SK-N-SH treated with all-trans-retinoic acid at 6 μM for 48 hours (cell line): ENCODE data around the gene GNPDA1.

Experiments used
- BACH2 ChIP-seq: fragments of 250-450 bp; sonication (Bioruptor Pico); IDR thresholded peaks from 2 replicates; pipeline ENCODE4 v1.9.0; 2021; ENCODE audit warnings: mild to moderate bottlenecking, borderline replicate concordance
- CSDC2 ChIP-seq: fragments of 250-450 bp; sonication (Bioruptor Pico); IDR thresholded peaks from 2 replicates; pipeline ENCODE4 v1.5.0; 2020; ENCODE audit warnings: mild to moderate bottlenecking, moderate library complexity
- GLIS3 ChIP-seq: fragments of 250-450 bp; sonication (Bioruptor Pico); IDR thresholded peaks from 2 replicates; pipeline ENCODE4 v1.5.0; 2020; ENCODE audit warnings: mild to moderate bottlenecking, moderate library complexity
- OSR1 ChIP-seq: fragments of 250-450 bp; sonication (Bioruptor Pico); IDR thresholded peaks from 2 replicates; pipeline ENCODE4 v1.8.0; 2022; ENCODE audit warnings: moderate library complexity, mild to moderate bottlenecking, inconsistent platforms
- PATZ1 ChIP-seq: fragments of 250-450 bp; sonication (Bioruptor Pico); IDR thresholded peaks from 2 replicates; pipeline ENCODE4 v1.8.0; 2020; ENCODE audit warnings: mild to moderate bottlenecking, moderate library complexity, borderline replicate concordance
- PPARA ChIP-seq: fragments of 250-450 bp; sonication (Bioruptor Pico); IDR thresholded peaks from 2 replicates; pipeline ENCODE4 v1.5.0; 2020; ENCODE audit warnings: mild to moderate bottlenecking, borderline replicate concordance
- RARB ChIP-seq: fragments of 250-450 bp; sonication (Bioruptor Pico); IDR thresholded peaks from 2 replicates; pipeline ENCODE4 v1.8.0; 2021; ENCODE audit warnings: mild to moderate bottlenecking, moderate library complexity
- TCF4 ChIP-seq: fragments of 250-450 bp; sonication (Bioruptor Pico); IDR thresholded peaks from 2 replicates; pipeline ENCODE4 v1.8.0; 2021; ENCODE audit warnings: mild to moderate bottlenecking, moderate library complexity, borderline replicate concordance
- ZFP3 ChIP-seq: fragments of 250-450 bp; sonication (Bioruptor Pico); IDR thresholded peaks from 2 replicates; pipeline ENCODE4 v1.5.0; 2020; ENCODE audit warnings: mild to moderate bottlenecking, moderate library complexity
- ZFP30 ChIP-seq: fragments of 450-650 bp; formaldehyde crosslinking; IDR thresholded peaks from 2 replicates; pipeline ENCODE4 v1.5.0; 2022; ENCODE audit warnings: mild to moderate bottlenecking, moderate library complexity
- ZNF70 ChIP-seq: fragments of 450-650 bp; formaldehyde crosslinking; IDR thresholded peaks from 2 replicates; pipeline ENCODE4 v1.5.0; 2020; ENCODE audit warnings: mild to moderate bottlenecking, moderate library complexity
- TF ChIP-seq, protein P1 (sequence below): fragments of 250-450 bp; sonication (Bioruptor Pico); IDR thresholded peaks from 2 replicates; pipeline ENCODE4 v1.5.1; 2020; ENCODE audit warnings: low read depth, mild to moderate bottlenecking, moderate library complexity
- TF ChIP-seq, protein P2 (sequence below): fragments of 250-450 bp; sonication (Bioruptor Pico); IDR thresholded peaks from 2 replicates; pipeline ENCODE4 v1.8.0; 2021; ENCODE audit warnings: low read depth, mild to moderate bottlenecking, moderate library complexity, borderline replicate concordance

GRCh38 chr5:142000704-142001484, 11.9 kb downstream of the GNPDA1 start:
- TF ChIP-seq OSR1 (CRISPR knock-in tag): no peak
- TF ChIP-seq PPARA (CRISPR knock-in tag): no peak
- no peak for TF ChIP-seq RARB (CRISPR knock-in tag)
- no peak for TF ChIP-seq ZNF70 (CRISPR knock-in tag)
- TF ChIP-seq, protein P1, sequence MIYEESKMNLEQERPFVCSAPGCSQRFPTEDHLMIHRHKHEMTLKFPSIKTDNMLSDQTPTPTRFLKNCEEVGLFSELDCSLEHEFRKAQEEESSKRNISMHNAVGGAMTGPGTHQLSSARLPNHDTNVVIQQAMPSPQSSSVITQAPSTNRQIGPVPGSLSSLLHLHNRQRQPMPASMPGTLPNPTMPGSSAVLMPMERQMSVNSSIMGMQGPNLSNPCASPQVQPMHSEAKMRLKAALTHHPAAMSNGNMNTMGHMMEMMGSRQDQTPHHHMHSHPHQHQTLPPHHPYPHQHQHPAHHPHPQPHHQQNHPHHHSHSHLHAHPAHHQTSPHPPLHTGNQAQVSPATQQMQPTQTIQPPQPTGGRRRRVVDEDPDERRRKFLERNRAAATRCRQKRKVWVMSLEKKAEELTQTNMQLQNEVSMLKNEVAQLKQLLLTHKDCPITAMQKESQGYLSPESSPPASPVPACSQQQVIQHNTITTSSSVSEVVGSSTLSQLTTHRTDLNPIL (CRISPR knock-in tag): no peak
- TF ChIP-seq CSDC2: no peak
- no peak for TF ChIP-seq GLIS3 (CRISPR knock-in tag)
- TF ChIP-seq TCF4 (CRISPR knock-in tag): no peak
- no peak for TF ChIP-seq ZFP3 (CRISPR knock-in tag)
- TF ChIP-seq PATZ1 (CRISPR knock-in tag): no peak
- TF ChIP-seq BACH2 (CRISPR knock-in tag): no peak
- TF ChIP-seq, protein P2, sequence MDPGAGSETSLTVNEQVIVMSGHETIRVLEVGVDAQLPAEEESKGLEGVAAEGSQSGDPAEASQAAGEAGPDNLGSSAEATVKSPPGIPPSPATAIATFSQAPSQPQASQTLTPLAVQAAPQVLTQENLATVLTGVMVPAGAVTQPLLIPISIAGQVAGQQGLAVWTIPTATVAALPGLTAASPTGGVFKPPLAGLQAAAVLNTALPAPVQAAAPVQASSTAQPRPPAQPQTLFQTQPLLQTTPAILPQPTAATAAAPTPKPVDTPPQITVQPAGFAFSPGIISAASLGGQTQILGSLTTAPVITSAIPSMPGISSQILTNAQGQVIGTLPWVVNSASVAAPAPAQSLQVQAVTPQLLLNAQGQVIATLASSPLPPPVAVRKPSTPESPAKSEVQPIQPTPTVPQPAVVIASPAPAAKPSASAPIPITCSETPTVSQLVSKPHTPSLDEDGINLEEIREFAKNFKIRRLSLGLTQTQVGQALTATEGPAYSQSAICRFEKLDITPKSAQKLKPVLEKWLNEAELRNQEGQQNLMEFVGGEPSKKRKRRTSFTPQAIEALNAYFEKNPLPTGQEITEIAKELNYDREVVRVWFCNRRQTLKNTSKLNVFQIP (CRISPR knock-in tag): no peak
- no peak for TF ChIP-seq ZFP30 (CRISPR knock-in tag)
